Stimulated activated CD4-positive, alpha-beta T cell treated with anti-CD3 and anti-CD28 coated beads, Interleukin-4, amount 100 ng/mL, for 48 hours (primary cell): ENCODE data around the gene TIAL1.
A peak's percentile ranks its signal among the peaks of the same experiment; 100 is the strongest.
"Not testable (repeated sequence)": the region's sequence is repeated elsewhere in the genome, so short reads cannot be mapped to it uniquely, and the experiment has no call there.

Source experiments
- DNase-seq, 2 donors: peaks; one replicate each; pipeline ENCODE4 v3.0.0-alpha.2; 2020; ENCODE audit warnings: low read depth in 2 of 2

The TIAL1 gene, protein sequence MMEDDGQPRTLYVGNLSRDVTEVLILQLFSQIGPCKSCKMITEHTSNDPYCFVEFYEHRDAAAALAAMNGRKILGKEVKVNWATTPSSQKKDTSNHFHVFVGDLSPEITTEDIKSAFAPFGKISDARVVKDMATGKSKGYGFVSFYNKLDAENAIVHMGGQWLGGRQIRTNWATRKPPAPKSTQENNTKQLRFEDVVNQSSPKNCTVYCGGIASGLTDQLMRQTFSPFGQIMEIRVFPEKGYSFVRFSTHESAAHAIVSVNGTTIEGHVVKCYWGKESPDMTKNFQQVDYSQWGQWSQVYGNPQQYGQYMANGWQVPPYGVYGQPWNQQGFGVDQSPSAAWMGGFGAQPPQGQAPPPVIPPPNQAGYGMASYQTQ

GRCh38 chr10:119596537-119597404, at the start of gene TIAL1:
Gene TIAL1 (minus strand): TSS chr10:119596964. CDS start chr10:119596465, 499 bp downstream.
- DNase-seq, result peak; percentile 84 to 92

DNA sequence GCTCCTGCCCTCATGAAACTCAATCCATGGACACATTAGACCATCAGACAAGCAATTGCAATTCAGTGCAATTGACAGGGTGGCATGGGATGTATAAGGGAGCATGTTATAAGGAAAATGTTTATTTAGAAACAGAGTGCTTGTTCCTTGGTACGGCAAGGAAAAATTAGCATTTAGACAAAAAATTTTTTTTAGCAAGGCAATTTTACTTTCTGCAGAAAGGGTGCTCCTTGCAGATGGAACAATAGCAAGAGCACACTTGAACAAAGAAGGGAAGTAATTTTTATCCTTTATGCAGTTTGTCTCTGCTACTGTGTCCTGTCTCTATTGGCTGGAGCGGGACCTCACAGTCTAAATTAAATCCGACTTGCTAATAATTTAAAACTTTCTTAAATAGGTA, 48.2 kb upstream of the TIAL1 start:
- DNase-seq, result no peak

DNA sequence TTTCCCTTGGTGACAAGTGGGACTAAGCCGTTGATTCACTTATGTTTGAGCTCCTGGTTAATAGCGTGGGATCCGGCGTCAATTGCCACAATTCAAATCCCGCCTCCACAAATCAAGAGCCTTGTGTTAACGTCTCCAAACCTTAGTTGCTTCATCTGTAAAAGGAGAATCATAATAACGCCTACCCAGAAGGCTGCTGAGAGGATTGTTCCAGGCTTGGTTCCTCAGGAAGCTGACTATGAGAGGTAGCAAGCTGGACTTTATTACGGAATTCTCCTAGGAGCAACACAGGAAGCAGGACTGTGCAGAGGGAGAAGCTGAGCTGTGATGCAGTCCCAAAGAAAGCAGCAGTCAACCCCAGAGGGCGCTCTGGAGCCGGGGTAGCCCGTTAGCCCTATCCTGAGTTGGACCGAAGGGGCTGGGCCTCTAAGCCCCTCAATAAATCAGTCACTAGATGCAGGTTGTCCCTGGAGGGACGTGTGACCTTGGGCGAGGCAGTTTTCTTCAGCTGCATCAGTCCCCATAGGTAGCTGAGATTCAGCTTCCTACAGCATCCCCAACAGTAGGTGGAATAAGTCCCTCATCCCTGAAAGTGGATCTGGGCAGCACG, 47.5 kb upstream of the TIAL1 start:
- no peak for DNase-seq

DNA sequence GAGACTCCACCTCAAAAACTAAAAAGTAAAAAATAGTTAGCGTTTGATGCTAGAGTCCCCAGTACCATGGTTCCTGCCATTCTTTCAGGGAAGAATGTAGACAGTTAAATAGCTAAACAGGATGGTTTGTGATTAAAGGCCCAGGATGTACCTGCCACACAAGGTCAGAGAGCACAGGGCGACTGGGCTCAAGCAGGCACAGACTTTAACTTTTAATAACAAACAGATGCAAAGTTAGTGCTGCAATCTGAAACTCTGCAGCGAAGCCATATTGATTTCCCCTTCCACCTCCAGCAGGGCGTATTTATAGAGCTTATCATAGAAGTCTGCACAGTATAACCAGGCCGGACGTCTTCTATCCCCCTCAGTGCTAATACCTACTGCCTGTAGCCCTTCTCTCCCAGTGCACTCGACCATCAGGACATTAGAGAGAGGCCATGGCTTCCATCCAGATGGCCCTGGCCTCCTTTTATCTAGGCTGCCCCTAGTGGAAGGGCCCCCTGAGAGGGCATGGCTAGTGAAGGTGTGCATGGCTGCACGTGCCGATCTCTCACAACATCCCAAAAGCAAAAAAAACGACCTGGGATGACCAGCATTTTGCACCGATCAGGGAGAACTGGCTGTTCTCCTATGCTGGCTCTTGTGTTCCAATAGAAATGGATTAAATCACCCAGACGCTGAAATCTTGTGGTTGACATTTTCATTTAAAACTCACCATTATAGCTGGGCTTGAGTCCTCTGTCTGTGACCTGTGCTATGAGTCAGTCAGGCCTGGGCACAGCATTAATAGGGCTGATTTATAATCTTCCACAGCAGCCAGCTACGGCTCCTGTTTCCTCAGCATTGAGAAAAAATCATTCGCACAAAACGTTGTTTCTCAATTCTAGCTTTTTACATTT, 46.8 kb upstream of the TIAL1 start:
- no peak for DNase-seq

- DNase-seq, result no peak
These were observed 45.9 kb upstream of the TIAL1 start for GRCh38 chr10:119642556-119643111.

GRCh38 chr10:119640875-119641526, 44.2 kb upstream of the TIAL1 start:
- DNase-seq, result no peak

DNA sequence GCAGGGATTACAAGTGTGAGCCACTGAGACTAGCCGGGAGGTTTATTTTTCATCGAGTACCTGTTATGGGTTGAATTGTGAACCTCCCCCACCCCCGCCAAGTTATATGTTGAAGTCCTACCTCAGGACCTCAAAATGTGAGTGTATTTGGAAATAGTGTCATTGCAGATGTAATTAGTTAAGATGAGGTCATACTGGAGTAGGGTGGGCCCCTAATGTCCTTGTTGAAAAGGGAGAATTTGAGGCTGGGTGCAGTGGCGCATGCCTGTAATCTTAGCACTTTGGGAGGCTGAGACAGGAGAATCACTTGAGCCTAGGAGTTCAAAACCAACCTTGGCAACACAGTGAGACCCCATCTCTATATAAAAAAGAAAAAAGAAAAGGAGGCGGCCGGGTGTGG, 43.6 kb upstream of the TIAL1 start:
- no peak for DNase-seq

GRCh38 chr10:119638982-119639381, 42.2 kb upstream of the TIAL1 start:
- DNase-seq, result no peak

DNA sequence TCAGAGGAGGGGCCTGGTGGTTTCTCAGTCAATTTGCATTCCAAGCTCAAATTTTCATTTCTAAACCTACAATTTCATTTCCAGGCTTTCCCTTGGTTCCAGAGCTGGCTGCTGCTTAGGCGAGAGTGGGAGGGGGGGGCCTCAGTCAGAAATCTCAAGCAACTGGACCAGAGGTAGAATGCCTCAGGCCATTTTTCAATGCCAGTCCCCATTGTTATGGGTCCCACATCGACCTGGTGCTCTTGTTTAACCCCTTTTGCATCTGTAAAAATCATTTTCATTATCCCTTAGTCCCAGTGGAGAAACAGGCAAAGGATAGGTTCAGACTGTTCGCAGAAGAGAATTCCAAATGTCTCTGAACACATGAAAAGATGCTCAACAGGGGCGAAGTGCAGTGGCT, 40.9 kb upstream of the TIAL1 start:
- DNase-seq, result no peak

GRCh38 chr10:119634219-119634544, 37.4 kb upstream of the TIAL1 start:
- no peak for DNase-seq

GRCh38 chr10:119633538-119634218, 36.9 kb upstream of the TIAL1 start:
- no peak for DNase-seq

GRCh38 chr10:119630300-119630699, 33.5 kb upstream of the TIAL1 start:
- no peak for DNase-seq

DNA sequence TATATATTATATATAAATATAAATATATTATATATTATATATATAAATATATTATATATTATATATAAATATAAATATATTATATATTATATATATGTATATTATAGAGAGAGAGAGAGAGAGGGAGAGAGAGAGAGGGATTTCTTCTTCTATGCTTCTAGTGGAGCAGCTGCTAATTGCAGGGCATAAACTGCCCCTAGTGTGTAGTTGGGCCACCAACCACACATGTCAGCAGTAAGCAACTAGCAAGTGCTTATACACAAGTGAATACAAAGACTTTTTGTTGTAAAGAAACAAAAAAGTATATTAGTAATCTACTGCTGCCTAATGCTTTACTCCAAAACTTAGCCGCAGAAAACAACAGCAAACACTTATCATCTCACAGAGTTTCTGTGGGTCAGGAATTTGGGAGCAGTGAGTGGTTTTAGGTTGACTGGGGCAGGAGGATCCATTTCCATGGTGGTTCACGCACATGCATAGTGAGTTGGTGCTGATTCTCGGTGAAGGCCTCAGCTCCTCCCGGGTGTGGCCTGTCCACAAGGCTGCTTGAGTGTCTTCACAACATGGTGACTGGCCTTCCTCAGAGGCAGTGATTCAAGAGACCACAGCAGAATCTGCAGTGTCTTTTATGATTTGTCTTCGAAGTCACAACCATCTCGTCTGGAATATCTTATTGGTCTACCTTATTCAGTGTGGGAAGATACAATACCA, 29.0 kb upstream of the TIAL1 start:
- DNase-seq, result no peak

DNA sequence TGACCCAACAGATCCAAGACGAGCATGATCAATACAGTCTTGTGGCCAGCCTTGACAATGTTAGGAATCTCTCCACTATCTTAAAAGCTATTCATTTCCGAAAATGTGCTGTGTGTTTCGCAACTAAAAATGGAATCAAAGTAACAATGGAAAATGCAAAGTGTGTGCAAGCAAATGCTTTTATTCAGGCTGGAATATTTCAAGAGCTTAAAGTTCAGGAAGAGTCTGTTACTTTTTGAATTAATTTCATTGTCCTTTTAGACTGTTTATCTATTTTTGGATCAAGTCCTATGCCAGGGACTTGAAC, 24.3 kb upstream of the TIAL1 start:
- DNase-seq, result no peak

- no peak for DNase-seq
These were observed 23.7 kb upstream of the TIAL1 start for GRCh38 chr10:119620241-119621077.

DNA sequence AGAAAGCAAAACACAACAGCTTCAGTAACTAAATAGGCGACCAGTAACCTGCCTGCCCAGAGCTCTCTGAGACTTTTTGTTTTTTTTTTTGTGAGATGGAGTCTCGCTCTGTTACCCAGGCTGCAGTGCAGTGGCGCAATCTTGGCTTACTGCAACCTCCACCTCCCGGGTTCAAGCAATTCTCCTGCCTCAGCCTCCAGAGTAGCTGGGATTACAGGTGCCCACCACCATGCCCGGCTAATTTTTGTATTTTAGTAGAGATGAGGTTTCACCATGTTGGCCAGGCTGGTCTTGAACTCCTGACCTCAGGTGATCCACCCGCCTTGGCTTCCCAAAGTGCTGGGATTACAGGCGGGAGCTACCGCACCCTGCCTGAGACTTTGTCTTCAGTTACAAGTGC, 23.0 kb upstream of the TIAL1 start:
- DNase-seq, result not testable (repeated sequence)

DNA sequence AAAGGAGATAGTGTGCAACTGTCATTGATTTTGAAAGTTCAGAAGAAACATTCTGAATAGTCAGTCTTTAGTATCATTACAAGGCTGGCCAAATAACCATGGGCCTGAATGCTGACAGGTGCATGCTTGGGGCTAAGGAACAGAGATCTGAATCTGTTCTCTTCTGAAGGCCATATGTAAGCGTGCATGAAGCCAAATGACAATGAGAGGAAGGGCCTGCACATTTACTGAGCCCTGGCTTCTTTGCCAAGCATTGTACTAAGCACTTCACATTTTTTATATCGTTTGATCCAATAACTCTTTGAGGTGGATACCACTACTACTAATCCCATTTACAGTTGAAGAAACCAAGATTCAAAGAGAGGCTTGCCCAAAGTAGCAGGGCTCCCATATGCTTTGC, 22.5 kb upstream of the TIAL1 start:
- DNase-seq, result no peak

DNA sequence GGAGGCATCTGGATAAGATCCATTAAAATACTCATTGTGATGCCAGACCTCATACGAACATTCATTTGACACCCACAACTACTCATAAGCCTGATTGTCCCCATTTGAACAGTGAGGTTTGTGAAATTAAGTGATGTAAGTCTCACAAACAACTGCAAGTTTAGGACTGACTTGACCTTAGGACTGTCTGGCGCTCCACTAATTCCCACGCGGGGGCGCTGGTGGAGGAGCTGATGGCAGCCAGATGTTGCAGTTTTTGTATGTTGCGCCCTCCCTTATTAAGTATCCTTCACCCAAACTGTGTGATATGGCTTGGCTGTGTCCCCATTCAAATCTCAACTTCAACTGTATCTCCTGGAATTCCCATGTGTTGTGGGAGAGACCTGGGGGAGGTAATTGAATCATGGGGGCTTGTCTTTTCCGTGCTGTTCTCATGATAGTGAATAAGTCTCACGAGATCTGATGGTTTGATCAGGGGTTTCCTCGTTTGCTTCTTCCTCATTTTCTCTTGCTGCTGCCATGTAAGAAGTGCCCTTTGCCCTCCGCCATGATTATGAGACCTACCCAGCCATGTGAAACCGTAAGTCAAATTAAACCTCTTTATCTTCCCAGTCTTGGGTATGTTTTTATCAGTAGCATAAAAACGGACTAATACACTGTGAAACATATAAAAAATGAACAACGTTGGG, 20.3 kb upstream of the TIAL1 start:
- DNase-seq, result peak in 1 of 2 donors; percentile 12
